HCT116 (cell line): ENCODE results near the gene MAPK1. TPM values are rescaled to one million over a fixed set of nuclear protein-coding genes. Genes with fewer than 3 reads are reported as not detected.
A peak's percentile ranks its signal among the peaks of the same experiment; 100 is the strongest.

Source experiments
- ATAC-seq: fragments of 200-7000 bp; cut with Tn5 transposase; 2 replicates; pipeline ENCODE4 v1.9.1; 2020; ENCODE audit warnings: mild to moderate bottlenecking, moderate library complexity
- BruUV-seq: library from RNA; stranded (reverse); fragments of 400-500 nt; replicated peaks from 2 replicates; lab custom pipeline; 2021; lab: Mats Ljungman, UMichigan
- CTCF ChIA-PET: fragments of 300-600 bp; sonication (Branson Sonifier 250); formaldehyde crosslinking; loops from one replicate; lab custom pipeline; 2021; ENCODE audit warnings: antibody characterized with exemption; lab: Charles Lee
- POLR2A ChIA-PET: fragments of 300-600, 350-600 bp; sonication (Branson Sonifier 250); formaldehyde crosslinking; loops from one replicate; lab custom pipeline; 2021; ENCODE audit warnings: antibody characterized with exemption; lab: Charles Lee
- RAD21 ChIA-PET, 2 experiments: fragments of 300-600 bp; sonication (Branson Sonifier 250); formaldehyde crosslinking; loops; one replicate each; lab custom pipeline; 2023; ENCODE audit warnings: low total read pairs in 2 of 2; ENCODE audit not compliant: uncharacterized antibody in 2 of 2, unreplicated experiment in 2 of 2, low non-redundant PET in 1 of 2; lab: Charles Lee
- DNase-seq: peaks from one replicate; pipeline ENCODE4 v3.0.0-alpha.2; 2010; ENCODE audit warnings: low read depth, low spot score
- H2AFZ ChIP-seq: fragments of 200-600 bp; shearing (Covaris generic), sonication (generic); 2 replicates; pipeline ENCODE4 v1.6.1; 2017; ENCODE audit warnings: low read depth, mixed run types, mixed read lengths, antibody characterized with exemption, low read length; ENCODE audit not compliant: poor library complexity, severe bottlenecking
- H3K27ac ChIP-seq: 2 replicates; pipeline ENCODE4 v1.5.1; 2012; ENCODE audit warnings: low read depth, low read length
- H3K27me3 ChIP-seq: fragments of 200-600 bp; sonication (generic); 2 replicates; pipeline ENCODE4 v1.6.1; 2016; ENCODE audit warnings: mixed run types, low read length, mixed read lengths; ENCODE audit not compliant: insufficient read depth
- H3K36me3 ChIP-seq, 2 experiments: fragments of 200-500 bp in 1 of 2; fragments of 200-600 bp in 1 of 2; sonication (Bioruptor generic) in 1 of 2; sonication (generic) in 1 of 2; 2 replicates each; pipeline versions ENCODE4 v1.5.1 to v1.6.1; 2014 to 2016; ENCODE audit warnings: low read length in 2 of 2, inconsistent platforms in 1 of 2, mixed read lengths in 1 of 2, mixed run types in 1 of 2; ENCODE audit not compliant: insufficient read depth in 2 of 2, control insufficient read depth in 1 of 2
- H3K4me1 ChIP-seq, 2 experiments: fragments of 200-600 bp in 1 of 2; sonication (generic) in 1 of 2; 2 replicates each; pipeline versions ENCODE4 v1.5.1 to v1.6.1; 2012 to 2017; ENCODE audit warnings: low read length in 2 of 2, inconsistent platforms in 1 of 2, mild to moderate bottlenecking in 1 of 2, mixed read lengths in 1 of 2, mixed run types in 1 of 2, moderate library complexity in 1 of 2; ENCODE audit not compliant: insufficient read depth in 2 of 2, control insufficient read depth in 1 of 2
- H3K4me2 ChIP-seq: fragments of 200-600 bp; sonication (generic); 2 replicates; pipeline ENCODE4 v1.6.1; 2017; ENCODE audit warnings: mixed run types, low read length, mixed read lengths
- H3K4me3 ChIP-seq, 2 experiments: fragments of 200-600 bp in 1 of 2; sonication (generic) in 1 of 2; replicated peaks in 1 of 2; 2 replicates each; pipeline ENCODE4 v1.5.1; 2011 to 2016; ENCODE audit warnings: low read length in 2 of 2, control low read depth in 1 of 2, low read depth in 1 of 2, mild to moderate bottlenecking in 1 of 2, mixed read lengths in 1 of 2, mixed run types in 1 of 2
- H3K79me2 ChIP-seq: fragments of 200-600 bp; sonication (generic); 2 replicates; pipeline ENCODE4 v1.6.1; 2017; ENCODE audit warnings: mild to moderate bottlenecking, mixed run types, low read length, moderate library complexity, mixed read lengths; ENCODE audit not compliant: insufficient read depth
- H3K9ac ChIP-seq: fragments of 200-600 bp; sonication (generic); 2 replicates; pipeline ENCODE4 v1.6.1; 2016; ENCODE audit warnings: low read length, mixed read lengths
- H3K9me2 ChIP-seq: fragments of 200-600 bp; sonication (generic), shearing (Covaris generic); 2 replicates; pipeline ENCODE4 v1.6.1; 2017; ENCODE audit warnings: mixed run types, mild to moderate bottlenecking, moderate library complexity; ENCODE audit not compliant: insufficient read depth
- H3K9me3 ChIP-seq, 2 experiments: fragments of 200-500 bp in 1 of 2; fragments of 200-600 bp in 1 of 2; sonication (Bioruptor generic) in 1 of 2; sonication (generic) in 1 of 2; 2 replicates each; pipeline ENCODE4 v1.6.1; 2014 to 2017; ENCODE audit warnings: low read length in 2 of 2, mixed read lengths in 2 of 2, inconsistent platforms in 1 of 2, low read depth in 1 of 2, mild to moderate bottlenecking in 1 of 2, mixed run types in 1 of 2, moderate library complexity in 1 of 2; ENCODE audit not compliant: control insufficient read depth in 1 of 2, insufficient read depth in 1 of 2
- H4K20me1 ChIP-seq: fragments of 200-600 bp; sonication (generic), shearing (Covaris generic); 2 replicates; pipeline ENCODE4 v1.6.1; 2017; ENCODE audit warnings: mixed run types, mild to moderate bottlenecking, moderate library complexity; ENCODE audit not compliant: insufficient read depth
- EGR1 ChIP-seq: IDR thresholded peaks from 2 replicates; pipeline ENCODE4 v1.6.1; 2012; ENCODE audit warnings: low read depth
- EZH2 ChIP-seq: fragments of 200-600 bp; sonication (generic); IDR thresholded peaks from 2 replicates; pipeline ENCODE4 v1.6.1; 2017; ENCODE audit warnings: antibody characterized with exemption, mixed run types
- FOSL1 ChIP-seq: IDR thresholded peaks from 2 replicates; pipeline ENCODE4 v1.6.1; 2012; ENCODE audit warnings: low read depth
- MAX ChIP-seq: IDR thresholded peaks from 2 replicates; pipeline ENCODE4 v1.6.1; 2012
- POLR2AphosphoS5 ChIP-seq: IDR thresholded peaks from 2 replicates; pipeline ENCODE4 v1.6.1; 2011; ENCODE audit warnings: mild to moderate bottlenecking, low read depth, low read length, moderate library complexity
- RAD21 ChIP-seq: IDR thresholded peaks from 2 replicates; pipeline ENCODE4 v1.6.1; 2012; ENCODE audit warnings: low read depth, mild to moderate bottlenecking
- SIN3A ChIP-seq: IDR thresholded peaks from 2 replicates; pipeline ENCODE4 v1.6.1; 2012; ENCODE audit warnings: low read depth
- SRF ChIP-seq: IDR thresholded peaks from 2 replicates; pipeline ENCODE4 v1.6.1; 2012; ENCODE audit warnings: low read depth
- ZNF274 ChIP-seq: fragments of 200-500 bp; sonication (Bioruptor generic); IDR thresholded peaks from 2 replicates; pipeline ENCODE4 v1.6.1; 2014; ENCODE audit warnings: mild to moderate bottlenecking, low read depth, low read length, inconsistent platforms
- intact Hi-C: fragments of 100-400 bp; cut with micrococcal nuclease; formaldehyde crosslinking; loops from 2 replicates; pipeline ENCODE4 v1.10.0; 2022
- total RNA-seq: library from RNA; stranded (reverse); gene quantifications from one replicate; pipeline ENCODE4 v1.2.1, GENCODE V29; 2021; ENCODE audit not compliant: unreplicated experiment
- TF ChIP-seq, protein P1 (sequence below): IDR thresholded peaks from 2 replicates; pipeline ENCODE4 v1.6.1; 2011; ENCODE audit warnings: mild to moderate bottlenecking, low read length, moderate library complexity; ENCODE audit not compliant: insufficient replicate concordance; ENCODE audit errors: extremely low read depth
- TF ChIP-seq, protein P2 (sequence below), 3 experiments: fragments of 200-600 bp in 1 of 3; sonication (generic) in 1 of 3; IDR thresholded peaks in 2 of 3; conservative IDR thresholded peaks in 1 of 3; 2 replicates each; pipeline ENCODE4 v1.5.1; 2012 to 2017; ENCODE audit warnings: low read depth in 2 of 3, low read length in 2 of 3, antibody characterized with exemption in 1 of 3, borderline replicate concordance in 1 of 3, control low read depth in 1 of 3, mild to moderate bottlenecking in 1 of 3, mixed read lengths in 1 of 3, mixed run types in 1 of 3, moderate library complexity in 1 of 3; ENCODE audit not compliant: insufficient read depth in 1 of 3
- TF ChIP-seq, protein P3 (sequence below): IDR thresholded peaks from 2 replicates; pipeline ENCODE4 v1.6.1; 2012; ENCODE audit warnings: low read depth
- TF ChIP-seq, protein P4 (sequence below): IDR thresholded peaks from 2 replicates; pipeline ENCODE4 v1.6.1; 2012

The MAPK1 gene
- total RNA-seq, 1 experiment from 2014 or later = 137 TPM

DNA sequence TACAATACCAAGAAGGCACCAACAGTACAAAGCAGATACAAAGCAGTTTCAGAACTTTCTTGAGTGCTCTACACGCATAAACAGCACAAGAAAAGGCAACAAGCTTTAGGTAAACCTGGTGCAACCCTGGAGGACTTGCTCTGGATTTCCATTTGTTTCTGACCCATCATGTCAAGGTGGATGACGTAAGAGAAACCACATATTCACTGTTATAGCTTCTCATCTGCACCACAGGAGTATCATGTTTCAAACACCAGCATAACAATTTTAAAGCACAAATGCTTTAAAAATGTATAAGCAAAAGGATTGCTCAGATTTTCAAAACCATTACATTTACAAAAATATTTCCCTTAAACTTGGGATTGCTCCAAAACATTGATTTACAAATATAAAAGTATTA, 106.8 kb downstream of the MAPK1 start:
- Histone ChIP-seq H3K27ac (no peak overlapping the region), H3K4me1 (no peaks in the 10 kb centered on the region), H3K4me3 (no peak overlapping the region), H3K4me2 (no peak overlapping the region), H2AFZ (no peak overlapping the region), H3K79me2 (no peaks in the 10 kb centered on the region), H3K9me2 (no peaks in the 10 kb centered on the region), H4K20me1 (no peaks in the 10 kb centered on the region), H3K9me3 (no peaks in the 10 kb centered on the region), H3K9ac (no peak overlapping the region), H3K36me3 (peaks cover 29% of the 10 kb centered on the region in 2 experiments; a peak in 3 of 4 replicates)
- BruUV-seq = TSS peak; percentile 7
- intact Hi-C loops = no loop called here
- ChIA-PET POLR2A (no interaction called here), CTCF (no interaction called here), RAD21 (no interaction called here)
- DNase-seq = no peak
- no peak for ATAC-seq
- TF ChIP-seq, protein P1, sequence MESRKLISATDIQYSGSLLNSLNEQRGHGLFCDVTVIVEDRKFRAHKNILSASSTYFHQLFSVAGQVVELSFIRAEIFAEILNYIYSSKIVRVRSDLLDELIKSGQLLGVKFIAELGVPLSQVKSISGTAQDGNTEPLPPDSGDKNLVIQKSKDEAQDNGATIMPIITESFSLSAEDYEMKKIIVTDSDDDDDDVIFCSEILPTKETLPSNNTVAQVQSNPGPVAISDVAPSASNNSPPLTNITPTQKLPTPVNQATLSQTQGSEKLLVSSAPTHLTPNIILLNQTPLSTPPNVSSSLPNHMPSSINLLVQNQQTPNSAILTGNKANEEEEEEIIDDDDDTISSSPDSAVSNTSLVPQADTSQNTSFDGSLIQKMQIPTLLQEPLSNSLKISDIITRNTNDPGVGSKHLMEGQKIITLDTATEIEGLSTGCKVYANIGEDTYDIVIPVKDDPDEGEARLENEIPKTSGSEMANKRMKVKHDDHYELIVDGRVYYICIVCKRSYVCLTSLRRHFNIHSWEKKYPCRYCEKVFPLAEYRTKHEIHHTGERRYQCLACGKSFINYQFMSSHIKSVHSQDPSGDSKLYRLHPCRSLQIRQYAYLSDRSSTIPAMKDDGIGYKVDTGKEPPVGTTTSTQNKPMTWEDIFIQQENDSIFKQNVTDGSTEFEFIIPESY = no peak
- no peak for TF ChIP-seq EGR1
- TF ChIP-seq, protein P2, sequence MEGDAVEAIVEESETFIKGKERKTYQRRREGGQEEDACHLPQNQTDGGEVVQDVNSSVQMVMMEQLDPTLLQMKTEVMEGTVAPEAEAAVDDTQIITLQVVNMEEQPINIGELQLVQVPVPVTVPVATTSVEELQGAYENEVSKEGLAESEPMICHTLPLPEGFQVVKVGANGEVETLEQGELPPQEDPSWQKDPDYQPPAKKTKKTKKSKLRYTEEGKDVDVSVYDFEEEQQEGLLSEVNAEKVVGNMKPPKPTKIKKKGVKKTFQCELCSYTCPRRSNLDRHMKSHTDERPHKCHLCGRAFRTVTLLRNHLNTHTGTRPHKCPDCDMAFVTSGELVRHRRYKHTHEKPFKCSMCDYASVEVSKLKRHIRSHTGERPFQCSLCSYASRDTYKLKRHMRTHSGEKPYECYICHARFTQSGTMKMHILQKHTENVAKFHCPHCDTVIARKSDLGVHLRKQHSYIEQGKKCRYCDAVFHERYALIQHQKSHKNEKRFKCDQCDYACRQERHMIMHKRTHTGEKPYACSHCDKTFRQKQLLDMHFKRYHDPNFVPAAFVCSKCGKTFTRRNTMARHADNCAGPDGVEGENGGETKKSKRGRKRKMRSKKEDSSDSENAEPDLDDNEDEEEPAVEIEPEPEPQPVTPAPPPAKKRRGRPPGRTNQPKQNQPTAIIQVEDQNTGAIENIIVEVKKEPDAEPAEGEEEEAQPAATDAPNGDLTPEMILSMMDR (IDR thresholded peaks at IDR 0.05 in 2 of 3, conservative IDR thresholded peaks at IDR 0.05 in 1 of 3; ENCODE audit: borderline replicate concordance in 1 of 3, insufficient read depth in 1 of 3, low read depth in 2 of 3, low read length in 2 of 3) = no peak
- TF ChIP-seq, protein P3, sequence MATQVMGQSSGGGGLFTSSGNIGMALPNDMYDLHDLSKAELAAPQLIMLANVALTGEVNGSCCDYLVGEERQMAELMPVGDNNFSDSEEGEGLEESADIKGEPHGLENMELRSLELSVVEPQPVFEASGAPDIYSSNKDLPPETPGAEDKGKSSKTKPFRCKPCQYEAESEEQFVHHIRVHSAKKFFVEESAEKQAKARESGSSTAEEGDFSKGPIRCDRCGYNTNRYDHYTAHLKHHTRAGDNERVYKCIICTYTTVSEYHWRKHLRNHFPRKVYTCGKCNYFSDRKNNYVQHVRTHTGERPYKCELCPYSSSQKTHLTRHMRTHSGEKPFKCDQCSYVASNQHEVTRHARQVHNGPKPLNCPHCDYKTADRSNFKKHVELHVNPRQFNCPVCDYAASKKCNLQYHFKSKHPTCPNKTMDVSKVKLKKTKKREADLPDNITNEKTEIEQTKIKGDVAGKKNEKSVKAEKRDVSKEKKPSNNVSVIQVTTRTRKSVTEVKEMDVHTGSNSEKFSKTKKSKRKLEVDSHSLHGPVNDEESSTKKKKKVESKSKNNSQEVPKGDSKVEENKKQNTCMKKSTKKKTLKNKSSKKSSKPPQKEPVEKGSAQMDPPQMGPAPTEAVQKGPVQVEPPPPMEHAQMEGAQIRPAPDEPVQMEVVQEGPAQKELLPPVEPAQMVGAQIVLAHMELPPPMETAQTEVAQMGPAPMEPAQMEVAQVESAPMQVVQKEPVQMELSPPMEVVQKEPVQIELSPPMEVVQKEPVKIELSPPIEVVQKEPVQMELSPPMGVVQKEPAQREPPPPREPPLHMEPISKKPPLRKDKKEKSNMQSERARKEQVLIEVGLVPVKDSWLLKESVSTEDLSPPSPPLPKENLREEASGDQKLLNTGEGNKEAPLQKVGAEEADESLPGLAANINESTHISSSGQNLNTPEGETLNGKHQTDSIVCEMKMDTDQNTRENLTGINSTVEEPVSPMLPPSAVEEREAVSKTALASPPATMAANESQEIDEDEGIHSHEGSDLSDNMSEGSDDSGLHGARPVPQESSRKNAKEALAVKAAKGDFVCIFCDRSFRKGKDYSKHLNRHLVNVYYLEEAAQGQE = no peak
- no peak for TF ChIP-seq SIN3A
- TF ChIP-seq FOSL1 = no peak
- TF ChIP-seq POLR2AphosphoS5 = no peak
- TF ChIP-seq ZNF274 = no peak
- no peak for TF ChIP-seq SRF
- no peak for TF ChIP-seq MAX
- TF ChIP-seq EZH2 = no peak
- TF ChIP-seq RAD21 = no peak
- TF ChIP-seq, protein P4, sequence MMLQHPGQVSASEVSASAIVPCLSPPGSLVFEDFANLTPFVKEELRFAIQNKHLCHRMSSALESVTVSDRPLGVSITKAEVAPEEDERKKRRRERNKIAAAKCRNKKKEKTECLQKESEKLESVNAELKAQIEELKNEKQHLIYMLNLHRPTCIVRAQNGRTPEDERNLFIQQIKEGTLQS = no peak
- TF ChIP-seq, all 23 proteins: peak for 0
- no peaks in the 10 kb centered on the region for H3K27me3 ChIP-seq
